ENCODE results near the gene GABARAP. TPM values are rescaled to one million over a fixed set of nuclear protein-coding genes. Genes with fewer than 3 reads are reported as not detected.

The GABARAP gene
- total and polyA plus RNA-seq, 2 of the 13 experiments (the other 11 are each of a cell fraction or from before 2014, with no cell fraction given) = 161 to 310 TPM

DNA sequence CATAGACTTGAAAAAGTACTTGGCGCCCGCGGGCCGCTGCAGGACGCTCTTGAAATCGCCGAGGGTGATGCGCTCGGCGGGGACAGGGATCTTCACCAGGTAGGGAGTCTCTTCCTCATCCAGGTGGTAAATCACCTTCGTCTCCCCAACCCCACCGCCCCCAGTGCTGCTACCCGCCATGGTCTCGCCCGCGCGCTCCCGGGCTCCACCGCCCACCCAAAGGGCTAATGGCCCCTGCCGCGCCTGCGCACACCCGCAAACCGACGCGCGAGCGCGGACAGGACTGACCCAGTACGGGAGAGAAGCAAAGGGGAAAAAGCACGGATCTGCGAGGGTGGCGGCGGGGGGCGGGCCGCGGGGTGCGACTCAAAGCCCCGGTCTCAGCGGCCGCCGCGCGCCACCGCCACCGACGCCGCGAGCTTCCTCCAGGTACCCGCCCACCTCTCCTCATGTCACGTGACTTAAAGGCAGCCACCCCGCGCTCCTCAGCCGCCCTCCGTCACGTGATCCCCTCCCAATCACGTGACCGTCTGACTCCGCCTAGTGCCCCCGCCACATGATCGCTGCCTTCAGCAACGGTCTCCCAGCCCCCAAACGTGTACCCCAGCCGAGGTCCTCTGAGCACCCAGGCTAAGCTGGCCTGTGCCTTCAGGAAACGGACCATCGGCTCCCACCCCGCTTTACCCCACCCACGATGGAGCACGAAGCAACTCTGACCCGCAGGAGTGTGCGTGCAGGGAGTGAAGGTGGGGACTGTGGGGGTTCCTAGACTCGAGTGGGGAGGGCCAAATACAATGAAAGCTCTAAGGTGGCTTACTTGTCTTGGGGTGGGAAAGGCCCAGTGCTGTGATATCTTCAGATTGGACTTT lies 7.9 kb downstream of the GABARAP start, which contains the start of gene DVL2 (continued):
- TF ChIP-seq TARDBP (CRISPR knock-in tag; IDR thresholded peaks at IDR 0.05) (peak; percentile 80), ZNF773 (CRISPR knock-in tag; IDR thresholded peaks at IDR 0.05; ENCODE audit: borderline replicate concordance) (peak; percentile 52; the same call in 1 of the 2 replicates), NCOA1 (CRISPR knock-in tag; IDR thresholded peaks at IDR 0.05) (no peak), ZNF335 (CRISPR knock-in tag; IDR thresholded peaks at IDR 0.05) (no peak; the same call in 1 of the 2 replicates), ZNF564 (CRISPR knock-in tag; IDR thresholded peaks at IDR 0.05) (no peak), KLF15 (CRISPR knock-in tag; IDR thresholded peaks at IDR 0.05; ENCODE audit: borderline replicate concordance) (no peak), STAT5B (CRISPR knock-in tag; IDR thresholded peaks at IDR 0.05) (no peak), SNRNP70 (IDR thresholded peaks at IDR 0.05; ENCODE audit: low read depth, low read length) (no peak), ZBTB38 (CRISPR knock-in tag; IDR thresholded peaks at IDR 0.05) (peak; percentile 69), ZNF33B (CRISPR knock-in tag; IDR thresholded peaks at IDR 0.05) (0 out of 2 replicates have a peak, but pooled peaks have one; percentile 33), MYC (CRISPR knock-in tag; IDR thresholded peaks at IDR 0.05; ENCODE audit: borderline replicate concordance) (peak; percentile 93), ZBTB3 (CRISPR knock-in tag; IDR thresholded peaks at IDR 0.05; ENCODE audit: borderline replicate concordance, low read depth) (no peak), POLR2A (IDR thresholded peaks at IDR 0.05; ENCODE audit: insufficient read depth in 1 of 2, low read depth in 2 of 2, low read length in 2 of 2) (peak; percentile 45 to 93; a peak in 3 of 4 replicates), ZNF317 (CRISPR knock-in tag; IDR thresholded peaks at IDR 0.05) (no peak)
- TF ChIP-seq, protein P1, sequence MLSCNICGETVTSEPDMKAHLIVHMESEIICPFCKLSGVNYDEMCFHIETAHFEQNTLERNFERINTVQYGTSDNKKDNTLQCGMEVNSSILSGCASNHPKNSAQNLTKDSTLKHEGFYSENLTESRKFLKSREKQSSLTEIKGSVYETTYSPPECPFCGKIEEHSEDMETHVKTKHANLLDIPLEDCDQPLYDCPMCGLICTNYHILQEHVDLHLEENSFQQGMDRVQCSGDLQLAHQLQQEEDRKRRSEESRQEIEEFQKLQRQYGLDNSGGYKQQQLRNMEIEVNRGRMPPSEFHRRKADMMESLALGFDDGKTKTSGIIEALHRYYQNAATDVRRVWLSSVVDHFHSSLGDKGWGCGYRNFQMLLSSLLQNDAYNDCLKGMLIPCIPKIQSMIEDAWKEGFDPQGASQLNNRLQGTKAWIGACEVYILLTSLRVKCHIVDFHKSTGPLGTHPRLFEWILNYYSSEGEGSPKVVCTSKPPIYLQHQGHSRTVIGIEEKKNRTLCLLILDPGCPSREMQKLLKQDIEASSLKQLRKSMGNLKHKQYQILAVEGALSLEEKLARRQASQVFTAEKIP (CRISPR knock-in tag; IDR thresholded peaks at IDR 0.05; ENCODE audit: borderline replicate concordance) = no peak
- TF ChIP-seq, protein P2, sequence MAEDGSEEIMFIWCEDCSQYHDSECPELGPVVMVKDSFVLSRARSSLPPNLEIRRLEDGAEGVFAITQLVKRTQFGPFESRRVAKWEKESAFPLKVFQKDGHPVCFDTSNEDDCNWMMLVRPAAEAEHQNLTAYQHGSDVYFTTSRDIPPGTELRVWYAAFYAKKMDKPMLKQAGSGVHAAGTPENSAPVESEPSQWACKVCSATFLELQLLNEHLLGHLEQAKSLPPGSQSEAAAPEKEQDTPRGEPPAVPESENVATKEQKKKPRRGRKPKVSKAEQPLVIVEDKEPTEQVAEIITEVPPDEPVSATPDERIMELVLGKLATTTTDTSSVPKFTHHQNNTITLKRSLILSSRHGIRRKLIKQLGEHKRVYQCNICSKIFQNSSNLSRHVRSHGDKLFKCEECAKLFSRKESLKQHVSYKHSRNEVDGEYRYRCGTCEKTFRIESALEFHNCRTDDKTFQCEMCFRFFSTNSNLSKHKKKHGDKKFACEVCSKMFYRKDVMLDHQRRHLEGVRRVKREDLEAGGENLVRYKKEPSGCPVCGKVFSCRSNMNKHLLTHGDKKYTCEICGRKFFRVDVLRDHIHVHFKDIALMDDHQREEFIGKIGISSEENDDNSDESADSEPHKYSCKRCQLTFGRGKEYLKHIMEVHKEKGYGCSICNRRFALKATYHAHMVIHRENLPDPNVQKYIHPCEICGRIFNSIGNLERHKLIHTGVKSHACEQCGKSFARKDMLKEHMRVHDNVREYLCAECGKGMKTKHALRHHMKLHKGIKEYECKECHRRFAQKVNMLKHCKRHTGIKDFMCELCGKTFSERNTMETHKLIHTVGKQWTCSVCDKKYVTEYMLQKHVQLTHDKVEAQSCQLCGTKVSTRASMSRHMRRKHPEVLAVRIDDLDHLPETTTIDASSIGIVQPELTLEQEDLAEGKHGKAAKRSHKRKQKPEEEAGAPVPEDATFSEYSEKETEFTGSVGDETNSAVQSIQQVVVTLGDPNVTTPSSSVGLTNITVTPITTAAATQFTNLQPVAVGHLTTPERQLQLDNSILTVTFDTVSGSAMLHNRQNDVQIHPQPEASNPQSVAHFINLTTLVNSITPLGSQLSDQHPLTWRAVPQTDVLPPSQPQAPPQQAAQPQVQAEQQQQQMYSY (CRISPR knock-in tag; IDR thresholded peaks at IDR 0.05) = peak; percentile 61; the same call in 1 of the 2 replicates
- TF ChIP-seq, protein P3, sequence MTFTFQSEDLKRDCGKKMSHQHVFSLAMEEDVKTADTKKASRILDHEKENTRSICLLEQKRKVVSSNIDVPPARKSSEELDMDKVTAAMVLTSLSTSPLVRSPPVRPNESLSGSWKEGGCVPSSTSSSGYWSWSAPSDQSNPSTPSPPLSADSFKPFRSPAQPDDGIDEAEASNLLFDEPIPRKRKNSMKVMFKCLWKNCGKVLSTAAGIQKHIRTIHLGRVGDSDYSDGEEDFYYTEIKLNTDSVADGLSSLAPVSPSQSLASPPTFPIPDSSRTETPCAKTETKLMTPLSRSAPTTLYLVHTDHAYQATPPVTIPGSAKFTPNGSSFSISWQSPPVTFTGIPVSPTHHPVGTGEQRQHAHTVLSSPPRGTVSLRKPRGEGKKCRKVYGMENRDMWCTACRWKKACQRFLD (CRISPR knock-in tag; IDR thresholded peaks at IDR 0.05; ENCODE audit: borderline replicate concordance) = 0 out of 2 replicates have a peak, but pooled peaks have one; percentile 26
- TF ChIP-seq, protein P4, sequence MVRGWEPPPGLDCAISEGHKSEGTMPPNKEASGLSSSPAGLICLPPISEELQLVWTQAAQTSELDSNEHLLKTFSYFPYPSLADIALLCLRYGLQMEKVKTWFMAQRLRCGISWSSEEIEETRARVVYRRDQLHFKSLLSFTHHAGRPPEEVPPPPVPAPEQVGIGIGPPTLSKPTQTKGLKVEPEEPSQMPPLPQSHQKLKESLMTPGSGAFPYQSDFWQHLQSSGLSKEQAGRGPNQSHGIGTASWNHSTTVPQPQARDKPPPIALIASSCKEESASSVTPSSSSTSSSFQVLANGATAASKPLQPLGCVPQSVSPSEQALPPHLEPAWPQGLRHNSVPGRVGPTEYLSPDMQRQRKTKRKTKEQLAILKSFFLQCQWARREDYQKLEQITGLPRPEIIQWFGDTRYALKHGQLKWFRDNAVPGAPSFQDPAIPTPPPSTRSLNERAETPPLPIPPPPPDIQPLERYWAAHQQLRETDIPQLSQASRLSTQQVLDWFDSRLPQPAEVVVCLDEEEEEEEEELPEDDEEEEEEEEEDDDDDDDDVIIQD (CRISPR knock-in tag; IDR thresholded peaks at IDR 0.05; ENCODE audit: low read depth) = no peak
